Testis (tissue), 2 donors: Measurements from ENCODE around the gene PM20D1.

Experiments used
- CTCF ChIP-seq, 3 experiments: fragments of 450-650 bp in 2 of 3; fragments of 200-600 bp in 1 of 3; sonication (generic) in 1 of 3; IDR thresholded peaks; one replicate each; pipeline ENCODE4 v1.5.1; 2016 to 2019; ENCODE audit warnings: antibody characterized with exemption in 3 of 3, mild to moderate bottlenecking in 2 of 3, moderate library complexity in 1 of 3
- POLR2A ChIP-seq: fragments of 450-650 bp; IDR thresholded peaks from one replicate; pipeline ENCODE4 v1.6.1; 2017; ENCODE audit warnings: antibody characterized with exemption, mild to moderate bottlenecking, moderate library complexity

- TF ChIP-seq CTCF (IDR thresholded peaks at IDR 0.05) (no peak), POLR2A (no peak)
These were observed 46.4 kb upstream of the PM20D1 start for GRCh38 chr1:205896351-205896750.
